Measurements from ENCODE around the gene ROR1. TPM values are rescaled to one million over a fixed set of nuclear protein-coding genes. Genes with fewer than 3 reads are reported as not detected.

ROR1 gene
- total and polyA plus RNA-seq, 10 of the 15 experiments (the other 5 are each of a cell fraction or from before 2014, with no cell fraction given): 0.02 to 0.08 (median 0.05) TPM; not detected in 6

- no peak for FAIRE-seq
- Histone ChIP-seq H3K4me1 (ENCODE audit: control insufficient read depth, insufficient read depth, low read length) (no peaks in the 10 kb centered on the region), H3K4me2 (ENCODE audit: control insufficient read depth, insufficient read depth) (no peak overlapping the region), H3K9me3 (replicated peaks; ENCODE audit: control insufficient read depth, insufficient read depth, low read length) (no peaks in the 10 kb centered on the region), H3K4me3 (no peak overlapping the region), H3K27me3 (replicated peaks in 1 of 2; ENCODE audit: control insufficient read depth in 2 of 2, insufficient read depth in 2 of 2, low read length in 1 of 2) (no peaks in the 10 kb centered on the region), H3K36me3 (ENCODE audit: control insufficient read depth in 2 of 2, insufficient read depth in 2 of 2, low read length in 1 of 2) (no peaks in the 10 kb centered on the region), H4K20me1 (ENCODE audit: control insufficient read depth, insufficient read depth) (no peaks in the 10 kb centered on the region), H2AFZ (ENCODE audit: control insufficient read depth, low read depth, low read length) (no peak overlapping the region), H3K79me2 (ENCODE audit: control insufficient read depth, insufficient read depth, low read length) (no peaks in the 10 kb centered on the region), H3K27ac (ENCODE audit: control insufficient read depth, insufficient read depth) (no peak overlapping the region), H3K9ac (ENCODE audit: control insufficient read depth, insufficient read depth, low read length) (no peak overlapping the region)
- TF ChIP-seq SP1 (IDR thresholded peaks at IDR 0.05; ENCODE audit: low read depth, low read length): no peak
- TF ChIP-seq GABPA (IDR thresholded peaks at IDR 0.05; ENCODE audit: low read depth): no peak
- WGBS (ENCODE audit: insufficient coverage, insufficient replicate concordance, low lambda C conversion rate, missing lambda C conversion rate): 48% methylated on average over 9 of the region's 9 CpGs
- POLR2A ChIA-PET: no interaction called here
- ATAC-seq: no peak
- DNase-seq (ENCODE audit: low read depth, low spot score): no peak
- intact Hi-C loops (cut with micrococcal nuclease; ENCODE audit: unreplicated experiment) (no loop called here), in situ Hi-C loops (cut with MboI) (no loop called here)
- SMC1A ChIA-PET (ENCODE audit: uncharacterized antibody, unreplicated experiment): no interaction called here
- RAD21 ChIA-PET (ENCODE audit: unreplicated experiment): no interaction called here
- CTCF ChIA-PET: no interaction called here
- no TSS peak for BruUV-seq (replicated peaks)
Observed at GRCh38 chr1:64049900-64050540, 276.2 kb downstream of the ROR1 start.

GRCh38 chr1:64050601-64051000, 276.8 kb downstream of the ROR1 start:
- intact Hi-C loops (cut with micrococcal nuclease; ENCODE audit: unreplicated experiment) (no loop called here), in situ Hi-C loops (cut with MboI) (no loop called here)
- Histone ChIP-seq H3K9ac (ENCODE audit: control insufficient read depth, insufficient read depth, low read length) (no peak overlapping the region), H3K4me2 (ENCODE audit: control insufficient read depth, insufficient read depth) (no peak overlapping the region), H3K4me3 (no peak overlapping the region), H2AFZ (ENCODE audit: control insufficient read depth, low read depth, low read length) (no peak overlapping the region), H3K36me3 (ENCODE audit: control insufficient read depth in 2 of 2, insufficient read depth in 2 of 2, low read length in 1 of 2) (no peaks in the 10 kb centered on the region), H4K20me1 (ENCODE audit: control insufficient read depth, insufficient read depth) (no peaks in the 10 kb centered on the region), H3K4me1 (ENCODE audit: control insufficient read depth, insufficient read depth, low read length) (no peaks in the 10 kb centered on the region), H3K27ac (ENCODE audit: control insufficient read depth, insufficient read depth) (no peak overlapping the region), H3K79me2 (ENCODE audit: control insufficient read depth, insufficient read depth, low read length) (no peaks in the 10 kb centered on the region), H3K27me3 (replicated peaks in 1 of 2; ENCODE audit: control insufficient read depth in 2 of 2, insufficient read depth in 2 of 2, low read length in 1 of 2) (no peaks in the 10 kb centered on the region), H3K9me3 (replicated peaks; ENCODE audit: control insufficient read depth, insufficient read depth, low read length) (no peaks in the 10 kb centered on the region)
- POLR2A ChIA-PET: no interaction called here
- DNase-seq (ENCODE audit: low read depth, low spot score): no peak
- SMC1A ChIA-PET (ENCODE audit: uncharacterized antibody, unreplicated experiment): no interaction called here
- FAIRE-seq: no peak
- BruUV-seq (replicated peaks): no TSS peak
- TF ChIP-seq CREM (IDR thresholded peaks at IDR 0.05; ENCODE audit: low read depth): no peak
- TF ChIP-seq MEF2A (IDR thresholded peaks at IDR 0.05; ENCODE audit: insufficient read depth, low read depth, low read length): no peak
- no peak for TF ChIP-seq SRF (IDR thresholded peaks at IDR 0.05; ENCODE audit: low read depth in 2 of 2, low read length in 2 of 2)
- no peak for TF ChIP-seq BACH1 (IDR thresholded peaks at IDR 0.05; ENCODE audit: borderline replicate concordance)
- TF ChIP-seq IKZF2 (IDR thresholded peaks at IDR 0.05): no peak
- TF ChIP-seq POLR2AphosphoS5 (IDR thresholded peaks at IDR 0.05; ENCODE audit: low read length): no peak
- no peak for TF ChIP-seq JUNB (IDR thresholded peaks at IDR 0.05)
- no peak for TF ChIP-seq NBN (IDR thresholded peaks at IDR 0.05)
- no peak for TF ChIP-seq CHD4 (IDR thresholded peaks at IDR 0.05)
- TF ChIP-seq HDAC6 (IDR thresholded peaks at IDR 0.05; ENCODE audit: unreplicated experiment): no peak
- TF ChIP-seq SIX5 (IDR thresholded peaks at IDR 0.05; ENCODE audit: low read depth, low read length, severe bottlenecking): no peak
- TF ChIP-seq ASH2L (IDR thresholded peaks at IDR 0.05; ENCODE audit: borderline replicate concordance, low read depth): no peak
- no peak for TF ChIP-seq ATF7 (IDR thresholded peaks at IDR 0.05; ENCODE audit: low read depth)
- CTCF ChIA-PET: no interaction called here
- 0% methylated on average over 2 of the region's 2 CpGs for WGBS (ENCODE audit: insufficient coverage, insufficient replicate concordance, low lambda C conversion rate, missing lambda C conversion rate)
- RAD21 ChIA-PET (ENCODE audit: unreplicated experiment): no interaction called here
- ATAC-seq: no peak
